ENCODE measurements around the gene TBL3. TPM values are rescaled to one million over a fixed set of nuclear protein-coding genes. Genes with fewer than 3 reads are reported as not detected.

Gene TBL3
- total and polyA plus RNA-seq, 2 of the 8 experiments (the other 6 are each of a cell fraction or from before 2014, with no cell fraction given): 65.8 to 137 TPM

DNA sequence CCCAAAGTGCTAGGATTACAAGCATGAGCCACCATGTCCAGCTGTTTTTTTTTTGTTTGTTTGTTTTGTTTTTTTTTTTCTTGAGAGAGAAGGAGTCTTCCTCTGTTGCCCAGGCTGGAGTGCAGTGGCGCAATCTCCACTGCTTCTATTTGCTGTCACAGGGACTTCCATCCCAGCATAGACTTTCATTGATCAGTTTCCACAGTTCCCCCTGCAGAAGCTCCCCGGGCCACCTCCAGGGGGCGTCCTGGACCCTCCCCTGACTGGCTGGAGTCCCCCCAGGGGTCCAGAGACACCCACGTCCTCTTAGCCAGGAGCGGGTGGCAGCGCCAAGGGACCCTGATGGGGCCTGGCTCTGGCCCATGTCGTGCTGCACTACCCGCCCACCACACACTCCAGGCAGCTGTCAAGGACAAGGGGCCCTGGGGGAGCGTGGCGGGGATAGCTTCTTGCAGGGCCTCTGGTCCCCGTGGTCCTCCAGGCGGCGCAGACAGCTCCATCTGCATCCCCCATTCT, 44.6 kb downstream of the TBL3 start (continued):
- no peak for TF ChIP-seq EP300 (IDR thresholded peaks at IDR 0.05; ENCODE audit: borderline replicate concordance in 1 of 2, low read depth in 2 of 2, low read length in 2 of 2)
- TF ChIP-seq, protein P1, sequence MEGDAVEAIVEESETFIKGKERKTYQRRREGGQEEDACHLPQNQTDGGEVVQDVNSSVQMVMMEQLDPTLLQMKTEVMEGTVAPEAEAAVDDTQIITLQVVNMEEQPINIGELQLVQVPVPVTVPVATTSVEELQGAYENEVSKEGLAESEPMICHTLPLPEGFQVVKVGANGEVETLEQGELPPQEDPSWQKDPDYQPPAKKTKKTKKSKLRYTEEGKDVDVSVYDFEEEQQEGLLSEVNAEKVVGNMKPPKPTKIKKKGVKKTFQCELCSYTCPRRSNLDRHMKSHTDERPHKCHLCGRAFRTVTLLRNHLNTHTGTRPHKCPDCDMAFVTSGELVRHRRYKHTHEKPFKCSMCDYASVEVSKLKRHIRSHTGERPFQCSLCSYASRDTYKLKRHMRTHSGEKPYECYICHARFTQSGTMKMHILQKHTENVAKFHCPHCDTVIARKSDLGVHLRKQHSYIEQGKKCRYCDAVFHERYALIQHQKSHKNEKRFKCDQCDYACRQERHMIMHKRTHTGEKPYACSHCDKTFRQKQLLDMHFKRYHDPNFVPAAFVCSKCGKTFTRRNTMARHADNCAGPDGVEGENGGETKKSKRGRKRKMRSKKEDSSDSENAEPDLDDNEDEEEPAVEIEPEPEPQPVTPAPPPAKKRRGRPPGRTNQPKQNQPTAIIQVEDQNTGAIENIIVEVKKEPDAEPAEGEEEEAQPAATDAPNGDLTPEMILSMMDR (IDR thresholded peaks at IDR 0.05; ENCODE audit: control extremely low read depth in 1 of 3, insufficient read depth in 1 of 3, low read depth in 1 of 3, low read length in 3 of 3): peak; percentile 57 to 67 (median 58)

Measured in H1 (cell line).